GM12878 (cell line): Measurements from ENCODE around the gene MYL11. TPM values are rescaled to one million over a fixed set of nuclear protein-coding genes. Genes with fewer than 3 reads are reported as not detected.

Experiments used
- ATAC-seq: fragments of 200-7000 bp; cut with Tn5 transposase; 3 replicates; pipeline ENCODE4 v1.9.1; 2020; ENCODE audit warnings: mild to moderate bottlenecking, moderate library complexity
- BruUV-seq: library from RNA; stranded (reverse); fragments of 400-500 nt; replicated peaks from 2 replicates; lab custom pipeline; 2021; lab: Mats Ljungman, UMichigan
- CTCF ChIA-PET: fragments of 300-600 bp; sonication (Branson Sonifier 250); formaldehyde crosslinking; extraction: SDS; loops from one replicate; lab custom pipeline; 2021; ENCODE audit warnings: inconsistent platforms; lab: Yijun Ruan, JAX
- POLR2A ChIA-PET: fragments of 350-600 bp; formaldehyde crosslinking; extraction: SDS; loops from one replicate; lab custom pipeline; 2021; ENCODE audit warnings: inconsistent platforms; lab: Charles Lee
- RAD21 ChIA-PET: fragments of 300-600 bp; sonication (Branson Sonifier 250); formaldehyde crosslinking; loops from one replicate; lab custom pipeline; 2023; ENCODE audit warnings: antibody characterized with exemption; ENCODE audit not compliant: unreplicated experiment; lab: Charles Lee
- SMC1A ChIA-PET: fragments of 300-600 bp; sonication (Branson Sonifier 250); formaldehyde crosslinking; loops from one replicate; lab custom pipeline; 2023; ENCODE audit not compliant: unreplicated experiment, uncharacterized antibody; lab: Charles Lee
- DNase-seq: peaks from one replicate; pipeline ENCODE4 v3.0.0-alpha.2; 2011; ENCODE audit warnings: low read depth, low spot score
- FAIRE-seq: peaks from 3 replicates; lab custom pipeline; 2011; peaks lifted over from hg19 to GRCh38; lab: Jason Lieb, UNC
- H2AFZ ChIP-seq: 2 replicates; pipeline ENCODE4 v1.6.0; 2011; ENCODE audit warnings: low read depth, low read length, control low read depth; ENCODE audit not compliant: control insufficient read depth
- H3K27ac ChIP-seq: 2 replicates; pipeline ENCODE4 v1.5.1; 2011; ENCODE audit warnings: control low read depth; ENCODE audit not compliant: control insufficient read depth, insufficient read depth
- H3K27me3 ChIP-seq, 2 experiments: replicated peaks in 1 of 2; 2 replicates each; pipeline versions ENCODE4 v1.6.0 to v1.6.1; 2011; ENCODE audit warnings: low read length in 1 of 2; ENCODE audit not compliant: control insufficient read depth in 2 of 2, insufficient read depth in 2 of 2
- H3K36me3 ChIP-seq, 2 experiments: 2 replicates each; pipeline ENCODE4 v1.5.1; 2011; ENCODE audit warnings: low read length in 1 of 2; ENCODE audit not compliant: control insufficient read depth in 2 of 2, insufficient read depth in 2 of 2
- H3K4me1 ChIP-seq: 2 replicates; pipeline ENCODE4 v1.6.1; 2011; ENCODE audit warnings: mild to moderate bottlenecking, low read length, moderate library complexity, mixed read lengths; ENCODE audit not compliant: control insufficient read depth, insufficient read depth
- H3K4me2 ChIP-seq: 2 replicates; pipeline ENCODE4 v1.6.0; 2011; ENCODE audit warnings: control low read depth; ENCODE audit not compliant: control insufficient read depth, insufficient read depth
- H3K4me3 ChIP-seq: fragments of 200-600 bp; sonication (generic); 2 replicates; pipeline ENCODE4 v1.5.1; 2016
- H3K79me2 ChIP-seq: 2 replicates; pipeline ENCODE4 v1.6.0; 2011; ENCODE audit warnings: low read length; ENCODE audit not compliant: control insufficient read depth, insufficient read depth
- H3K9ac ChIP-seq: 2 replicates; pipeline ENCODE4 v1.8.0; 2011; ENCODE audit warnings: low read length, control low read depth, mixed read lengths; ENCODE audit not compliant: control insufficient read depth, insufficient read depth
- H3K9me3 ChIP-seq: replicated peaks from 3 replicates; pipeline ENCODE4 v1.5.1; 2011; ENCODE audit warnings: mild to moderate bottlenecking, low read length; ENCODE audit not compliant: control insufficient read depth, insufficient read depth
- H4K20me1 ChIP-seq: 2 replicates; pipeline ENCODE4 v1.6.0; 2011; ENCODE audit not compliant: control insufficient read depth, insufficient read depth
- BACH1 ChIP-seq: fragments of 450-650 bp; IDR thresholded peaks from 2 replicates; pipeline ENCODE4 v1.6.1; 2017; ENCODE audit warnings: mild to moderate bottlenecking, borderline replicate concordance
- FOS ChIP-seq: IDR thresholded peaks from 3 replicates; pipeline ENCODE4 v1.6.1; 2011; ENCODE audit warnings: borderline replicate concordance; ENCODE audit not compliant: insufficient read length; ENCODE audit errors: extremely low read depth
- GABPA ChIP-seq: IDR thresholded peaks from 2 replicates; pipeline ENCODE4 v1.6.1; 2014; ENCODE audit warnings: antibody characterized with exemption, low read depth, mild to moderate bottlenecking, inconsistent platforms
- IRF5 ChIP-seq: fragments of 450-650 bp; IDR thresholded peaks from 2 replicates; pipeline ENCODE4 v1.6.1; 2017; ENCODE audit warnings: borderline replicate concordance
- JUND ChIP-seq: IDR thresholded peaks from 2 replicates; pipeline ENCODE4 v1.6.1; 2012; ENCODE audit warnings: low read depth, mild to moderate bottlenecking, low read length, improper control_type of control experiment, moderate library complexity
- LARP7 ChIP-seq: fragments of 450-650 bp; IDR thresholded peaks from 2 replicates; pipeline ENCODE4 v1.6.1; 2017; ENCODE audit warnings: mild to moderate bottlenecking
- MLLT1 ChIP-seq: fragments of 450-650 bp; IDR thresholded peaks from 2 replicates; pipeline ENCODE4 v1.6.1; 2016; ENCODE audit warnings: mild to moderate bottlenecking
- NBN ChIP-seq: fragments of 450-650 bp; IDR thresholded peaks from 2 replicates; pipeline ENCODE4 v1.6.1; 2016
- PAX8 ChIP-seq: fragments of 450-650 bp; IDR thresholded peaks from 2 replicates; pipeline ENCODE4 v1.6.1; 2017; ENCODE audit warnings: mild to moderate bottlenecking, moderate library complexity
- POLR2AphosphoS2 ChIP-seq: IDR thresholded peaks from 2 replicates; pipeline ENCODE4 v1.6.1; 2011; ENCODE audit warnings: low read depth, mild to moderate bottlenecking, low read length, improper control_type of control experiment, moderate library complexity
- POLR2AphosphoS5 ChIP-seq: IDR thresholded peaks from 2 replicates; pipeline ENCODE4 v1.6.1; 2011; ENCODE audit warnings: mild to moderate bottlenecking, low read length, inconsistent platforms
- RAD51 ChIP-seq: fragments of 450-650 bp; IDR thresholded peaks from 2 replicates; pipeline ENCODE4 v1.6.1; 2016; ENCODE audit warnings: moderate library complexity, mild to moderate bottlenecking, inconsistent platforms
- RUNX3 ChIP-seq: IDR thresholded peaks from 2 replicates; pipeline ENCODE4 v1.6.1; 2012; ENCODE audit warnings: low read length, inconsistent platforms
- SIX5 ChIP-seq: IDR thresholded peaks from 2 replicates; pipeline ENCODE4 v1.6.1; 2011; ENCODE audit warnings: mild to moderate bottlenecking, low read depth, low read length, moderate library complexity; ENCODE audit not compliant: severe bottlenecking
- SREBF1 ChIP-seq: IDR thresholded peaks from 2 replicates; pipeline ENCODE4 v1.6.1; 2012; ENCODE audit warnings: mild to moderate bottlenecking, low read length
- WRNIP1 ChIP-seq: IDR thresholded peaks from 2 replicates; pipeline ENCODE4 v1.6.1; 2011; ENCODE audit warnings: low read depth, low read length, improper control_type of control experiment, borderline replicate concordance
- ZNF207 ChIP-seq: fragments of 450-650 bp; IDR thresholded peaks from 2 replicates; pipeline ENCODE4 v1.6.1; 2014; ENCODE audit warnings: antibody characterized with exemption, mild to moderate bottlenecking, borderline replicate concordance
- ZNF274 ChIP-seq: IDR thresholded peaks from one replicate; pipeline ENCODE4 v1.8.0; 2011; ENCODE audit not compliant: insufficient read length, insufficient read depth
- WGBS: methylation state at CpG from one replicate; pipeline ENCODE4 v1.1.6; 2016; ENCODE audit warnings: low lambda C conversion rate; ENCODE audit not compliant: insufficient replicate concordance, insufficient coverage; ENCODE audit errors: missing lambda C conversion rate; 5-methylcytosine and 5-hydroxymethylcytosine counted together
- in situ Hi-C: fragments of 300-500 bp; cut with MboI; formaldehyde crosslinking; loops from 9 replicates; pipeline ENCODE4 v1.14.3; 2018; ENCODE audit warnings: mixed read lengths
- intact Hi-C: fragments of 100-400 bp; cut with micrococcal nuclease; formaldehyde crosslinking; loops from one replicate; pipeline ENCODE4 v1.14.2; 2022; ENCODE audit not compliant: unreplicated experiment
- polyA plus RNA-seq, 11 experiments: library from polyadenylated mRNA; depleted of rRNA in 4 of 11; unstranded in 6 of 11; stranded (reverse) in 5 of 11; fragments of >200 nt; fragmentation: Nextera tagmentation in 4 of 11; fragmentation: Illumina TruSeq in 1 of 11; extraction: Ambion mirVana in 4 of 11; extraction: Trizol in 1 of 11; gene quantifications; 1 replicate in 1 of 11; 2 replicates in 10 of 11; pipeline versions ENCODE4 v1.2.1 to v1.2.3, GENCODE V29; 2011 to 2016; ENCODE audit warnings: inconsistent platforms in 2 of 11, missing spikeins in 2 of 11, low read depth in 1 of 11
- total RNA-seq, 4 experiments: library from RNA; depleted of rRNA in 3 of 4; stranded (reverse); fragments of >200 nt in 3 of 4; fragmentation: Illumina TruSeq in 1 of 4; extraction: Trizol in 1 of 4; gene quantifications; 2 replicates each; pipeline versions ENCODE4 v1.2.1 to v1.2.3, GENCODE V29; 2013 to 2021
- TF ChIP-seq, protein P1 (sequence below): fragments of 450-650 bp; IDR thresholded peaks from 2 replicates; pipeline ENCODE4 v1.6.1; 2017; ENCODE audit warnings: mild to moderate bottlenecking

MYL11 gene
- total and polyA plus RNA-seq, 10 of the 15 experiments (the other 5 are each of a cell fraction or from before 2014, with no cell fraction given): 0.19 to 1.2 (median 0.61) TPM; not detected in 5

DNA sequence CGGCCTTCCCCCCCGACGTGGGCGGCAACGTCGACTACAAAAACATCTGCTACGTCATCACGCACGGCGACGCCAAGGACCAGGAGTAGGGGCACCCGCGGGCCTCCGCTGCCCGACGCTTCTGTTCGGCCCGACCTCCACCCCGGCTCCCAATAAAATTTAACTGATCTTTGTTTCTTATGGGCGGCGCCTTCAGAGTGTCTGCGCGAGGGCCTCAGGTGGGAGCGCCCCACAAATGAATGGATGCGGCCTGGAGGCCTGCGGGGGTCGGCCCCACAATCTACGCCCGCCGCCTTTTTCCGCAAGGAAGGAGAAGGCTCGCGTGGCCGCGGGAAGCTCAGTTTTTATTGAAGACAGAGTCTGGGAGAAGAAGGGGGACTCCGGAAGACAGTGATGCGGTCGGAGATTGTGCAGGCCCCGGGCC lies 3.2 kb downstream of the MYL11 start:
- H3K27me3 ChIP-seq: no peaks in the 10 kb centered on the region
- in situ Hi-C loops: no loop called here
- H3K4me3 ChIP-seq: peak overlapping the region; percentile 80
- peak; percentile 60 for ATAC-seq
- H3K36me3 ChIP-seq: peaks cover 0 to 4% of the 10 kb centered on the region in 2 experiments; a peak in 2 of 4 replicates
- H3K27ac ChIP-seq: peak overlapping the region; percentile 97
- BruUV-seq: no TSS peak
- peak overlapping the region; percentile 85 for H3K9ac ChIP-seq
- intact Hi-C loops: no loop called here
- H3K79me2 ChIP-seq: peaks cover 27% of the 10 kb centered on the region
- ChIA-PET POLR2A (interaction anchor here (0.5 to 1.5 kb wide), 6 partner anchors 9 to 286 kb away, joined by 3 to 4 read pairs (median 3); partner anchors contain the start of genes PRR14 and TBX6), SMC1A (interaction anchor here (0.6 to 1.3 kb wide), 2 partner anchors 24 to 52 kb away, joined by 3 read pairs; partner anchors contain the start of gene DCTPP1), CTCF (interaction anchor here (0.8 to 1.6 kb wide), 3 partner anchors 18 to 220 kb away, joined by 3 read pairs; no protein-coding TSS in a partner anchor), RAD21 (interaction anchor here (1.1 to 1.6 kb wide), 3 partner anchors 32 to 52 kb away, joined by 3 read pairs; partner anchors contain the start of gene DCTPP1)
- WGBS: 1% methylated on average over 36 of the region's 39 CpGs
- no peaks in the 10 kb centered on the region for H3K9me3 ChIP-seq
- H4K20me1 ChIP-seq: no peaks in the 10 kb centered on the region
- DNase-seq: peak; percentile 55
- peak overlapping the region; percentile 92 for H3K4me2 ChIP-seq
- H2AFZ ChIP-seq: peak overlapping the region; percentile 62
- peak; percentile 83 for FAIRE-seq
- H3K4me1 ChIP-seq: peaks cover 25% of the 10 kb centered on the region
- TF ChIP-seq PAX8: no peak
- no peak for TF ChIP-seq MLLT1
- TF ChIP-seq IRF5: no peak
- TF ChIP-seq NBN: peak; percentile 49
- TF ChIP-seq SIX5: no peak
- no peak for TF ChIP-seq GABPA
- TF ChIP-seq ZNF207: no peak
- TF ChIP-seq BACH1: no peak
- TF ChIP-seq RAD51: no peak
- TF ChIP-seq SREBF1: no peak
- peak; percentile 64 for TF ChIP-seq RUNX3
- no peak for TF ChIP-seq FOS
- TF ChIP-seq, protein P1, sequence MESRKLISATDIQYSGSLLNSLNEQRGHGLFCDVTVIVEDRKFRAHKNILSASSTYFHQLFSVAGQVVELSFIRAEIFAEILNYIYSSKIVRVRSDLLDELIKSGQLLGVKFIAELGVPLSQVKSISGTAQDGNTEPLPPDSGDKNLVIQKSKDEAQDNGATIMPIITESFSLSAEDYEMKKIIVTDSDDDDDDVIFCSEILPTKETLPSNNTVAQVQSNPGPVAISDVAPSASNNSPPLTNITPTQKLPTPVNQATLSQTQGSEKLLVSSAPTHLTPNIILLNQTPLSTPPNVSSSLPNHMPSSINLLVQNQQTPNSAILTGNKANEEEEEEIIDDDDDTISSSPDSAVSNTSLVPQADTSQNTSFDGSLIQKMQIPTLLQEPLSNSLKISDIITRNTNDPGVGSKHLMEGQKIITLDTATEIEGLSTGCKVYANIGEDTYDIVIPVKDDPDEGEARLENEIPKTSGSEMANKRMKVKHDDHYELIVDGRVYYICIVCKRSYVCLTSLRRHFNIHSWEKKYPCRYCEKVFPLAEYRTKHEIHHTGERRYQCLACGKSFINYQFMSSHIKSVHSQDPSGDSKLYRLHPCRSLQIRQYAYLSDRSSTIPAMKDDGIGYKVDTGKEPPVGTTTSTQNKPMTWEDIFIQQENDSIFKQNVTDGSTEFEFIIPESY: no peak
- peak; percentile 73; the same call in 1 of the 2 replicates for TF ChIP-seq POLR2AphosphoS2
- peak; percentile 37; the same call in 1 of the 2 replicates for TF ChIP-seq POLR2AphosphoS5
- no peak for TF ChIP-seq ZNF274
- no peak for TF ChIP-seq WRNIP1
- TF ChIP-seq LARP7: peak; percentile 48; the same call in 1 of the 2 replicates
- TF ChIP-seq JUND: no peak
